Glomerular visceral epithelial cell (primary cell): ENCODE measurements around the gene TNFRSF12A.
A peak's percentile ranks its signal among the peaks of the same experiment; 100 is the strongest.

Experiments used
- DNase-seq: peaks from one replicate; pipeline ENCODE4 v3.0.0-alpha.2; 2016; ENCODE audit errors: extremely low spot score

Gene TNFRSF12A

DNA sequence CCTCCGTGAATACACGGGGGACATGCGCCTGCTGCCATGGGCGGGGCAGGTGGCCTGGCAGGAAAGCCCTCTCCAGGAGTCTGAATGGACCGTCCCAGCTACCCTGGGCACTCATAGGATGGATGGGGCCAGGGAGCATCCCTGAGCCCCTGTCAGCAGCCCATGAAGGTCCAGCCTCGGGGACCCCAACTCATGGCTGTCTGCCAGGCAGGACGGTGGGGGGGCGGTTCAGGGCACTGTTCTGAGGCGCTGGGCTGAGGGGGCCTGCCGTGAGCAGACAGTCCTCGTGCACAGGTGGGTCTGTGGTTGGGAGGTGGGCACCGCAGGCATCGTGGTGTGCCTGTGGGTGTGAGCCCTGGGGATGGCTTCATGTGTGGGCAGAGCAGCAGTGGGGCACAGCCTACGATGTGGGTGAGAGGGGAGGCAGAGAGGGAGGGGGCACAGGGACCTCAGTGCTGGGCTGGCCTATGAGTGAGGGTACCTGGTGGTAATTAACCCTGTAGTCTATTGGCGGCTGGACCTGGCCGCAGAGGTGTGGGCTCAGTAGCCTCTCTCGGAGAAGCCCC, 33.5 kb upstream of the TNFRSF12A start:
- DNase-seq: no peak

DNA sequence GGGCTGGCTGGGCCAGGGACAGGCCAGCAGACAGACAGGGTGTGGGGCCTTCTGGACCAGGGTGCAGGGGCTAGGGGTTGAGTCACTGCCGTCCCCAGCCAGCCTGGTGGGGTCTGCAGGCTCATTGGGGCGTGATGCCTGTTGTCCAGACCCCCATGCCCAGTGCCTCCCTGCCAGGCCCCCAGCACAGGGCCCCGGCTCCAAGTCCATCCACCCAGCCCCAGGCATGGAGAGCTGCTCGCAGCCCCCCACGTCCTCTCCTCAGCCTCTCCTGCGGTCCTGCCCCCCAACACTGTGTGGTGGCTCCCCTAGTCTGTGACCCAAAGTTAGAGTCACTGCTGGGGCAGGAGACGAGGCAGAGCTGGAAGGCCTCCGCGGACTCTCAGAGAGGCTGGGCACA, 32.9 kb upstream of the TNFRSF12A start:
- no peak for DNase-seq

GRCh38 chr16:2987833-2988232, 32.3 kb upstream of the TNFRSF12A start:
- DNase-seq: peak; percentile 42

GRCh38 chr16:2988590-2989099, 31.5 kb upstream of the TNFRSF12A start:
- DNase-seq: no peak

DNA sequence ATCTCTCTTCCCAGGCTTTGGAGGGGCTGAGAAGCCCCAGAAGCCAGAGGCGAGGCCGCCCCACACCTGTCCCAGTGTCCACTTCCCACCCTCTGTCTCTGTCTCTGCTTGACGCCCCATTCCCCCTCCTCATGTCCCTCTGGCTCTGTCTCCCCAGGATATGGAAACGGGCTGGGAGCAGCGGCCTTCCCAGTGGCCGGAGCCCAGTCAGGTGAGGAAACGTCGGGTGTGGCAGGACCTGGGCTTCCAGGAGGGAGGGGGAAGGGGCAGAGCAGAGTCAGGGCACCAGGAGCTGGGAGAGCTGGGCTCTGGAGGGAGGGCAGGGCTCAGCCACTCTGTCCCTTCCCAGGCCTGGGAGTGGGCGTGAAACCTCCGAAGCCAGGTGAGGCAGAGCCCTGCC, 29.3 kb upstream of the TNFRSF12A start:
- no peak for DNase-seq

DNA sequence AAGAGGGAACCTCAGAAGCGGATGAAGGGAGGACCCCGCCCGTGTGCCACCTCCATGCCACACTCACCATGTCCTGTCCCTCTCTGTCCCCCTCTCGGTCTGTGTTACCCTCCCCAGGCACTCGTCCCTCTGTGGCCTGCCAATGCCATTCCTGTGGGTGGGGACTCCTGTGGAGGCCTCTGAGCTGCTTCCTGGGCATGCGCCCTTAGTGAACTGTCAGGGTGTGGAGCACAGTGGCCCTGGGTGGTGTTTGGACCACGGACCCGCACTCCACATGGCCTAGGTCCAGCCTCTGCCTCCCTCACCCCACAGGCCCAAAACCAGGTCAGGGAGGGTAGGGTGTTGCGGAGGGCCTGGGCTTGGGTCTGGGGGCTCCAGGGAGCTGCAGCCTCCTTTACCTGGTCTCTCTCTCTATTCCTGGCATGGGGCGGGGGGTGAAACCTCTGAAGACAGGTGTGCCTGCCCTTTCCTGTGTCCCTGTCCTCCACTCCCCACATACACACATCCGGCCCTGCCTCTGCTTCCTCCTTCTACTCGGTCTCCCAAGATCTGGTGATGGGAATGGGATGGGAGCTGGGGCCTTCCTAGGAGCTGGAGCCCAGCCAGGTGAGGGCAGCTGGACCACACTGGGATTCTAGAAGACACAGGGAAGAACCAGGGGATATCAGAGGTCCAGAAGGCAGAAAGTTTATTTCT, 28.5 kb upstream of the TNFRSF12A start:
- no peak for DNase-seq

- DNase-seq: no peak
Observed at GRCh38 chr16:2992383-2993081, 27.6 kb upstream of the TNFRSF12A start.

DNA sequence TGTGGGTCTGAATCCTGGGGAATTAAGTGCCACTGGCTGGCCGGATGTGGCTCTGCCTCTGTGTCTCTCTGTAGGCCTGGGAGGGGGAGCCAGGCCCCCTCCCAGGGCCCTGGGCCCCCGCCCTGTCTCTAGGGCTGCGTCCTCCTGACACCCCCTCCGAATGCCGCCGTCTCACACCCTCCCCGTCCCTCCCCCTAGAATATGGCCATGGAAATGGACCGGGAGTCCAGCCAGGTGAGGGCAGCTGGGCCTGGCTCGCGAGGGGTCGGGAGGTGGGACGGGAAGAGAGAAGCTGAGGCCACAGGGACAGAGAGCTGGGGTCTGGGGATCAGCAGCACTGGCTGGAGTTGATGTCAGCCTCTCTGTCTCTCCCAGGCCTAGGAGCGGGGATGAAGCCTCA, 23.9 kb upstream of the TNFRSF12A start:
- no peak for DNase-seq

GRCh38 chr16:2999929-3000328, 20.2 kb upstream of the TNFRSF12A start:
- no peak for DNase-seq

- no peak for DNase-seq
Observed at GRCh38 chr16:3000540-3000939, 19.6 kb upstream of the TNFRSF12A start.

GRCh38 chr16:3001316-3001715, 18.9 kb upstream of the TNFRSF12A start:
- no peak for DNase-seq

DNA sequence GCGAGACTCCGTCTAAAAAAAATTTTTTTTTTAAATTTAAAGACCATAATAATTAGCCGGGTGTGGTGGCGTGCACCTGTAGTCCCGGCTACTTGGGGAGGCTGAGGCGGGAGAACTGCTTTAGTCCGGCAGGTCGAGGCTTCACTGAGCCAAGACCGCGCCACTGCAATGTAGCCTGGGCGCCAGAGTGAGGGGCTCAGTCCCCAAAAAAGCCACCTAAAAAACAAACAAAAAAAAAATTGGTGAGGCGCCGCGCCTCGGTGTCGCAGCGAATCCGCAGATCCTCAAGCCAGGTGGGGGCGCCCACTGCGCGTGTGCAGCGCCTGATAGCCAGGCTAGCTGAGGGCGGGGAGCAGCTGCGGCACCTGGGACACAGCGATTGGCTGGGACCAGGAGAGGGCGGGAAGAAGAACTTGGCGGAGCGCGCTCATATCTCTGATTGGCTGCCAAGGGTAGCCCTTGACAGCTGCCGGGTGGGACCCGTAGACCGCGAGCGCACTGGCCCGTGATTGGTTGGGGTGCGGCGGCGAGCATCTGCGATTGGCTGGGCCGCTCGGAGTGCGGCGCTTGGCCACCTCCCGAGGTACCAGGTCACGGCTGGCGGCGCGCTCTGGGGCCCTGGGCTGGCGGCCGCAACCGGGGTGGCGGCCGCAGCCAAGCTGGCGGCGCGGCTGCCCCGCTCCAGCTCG, 16.4 kb upstream of the TNFRSF12A start:
- DNase-seq: peak; percentile 98

DNA sequence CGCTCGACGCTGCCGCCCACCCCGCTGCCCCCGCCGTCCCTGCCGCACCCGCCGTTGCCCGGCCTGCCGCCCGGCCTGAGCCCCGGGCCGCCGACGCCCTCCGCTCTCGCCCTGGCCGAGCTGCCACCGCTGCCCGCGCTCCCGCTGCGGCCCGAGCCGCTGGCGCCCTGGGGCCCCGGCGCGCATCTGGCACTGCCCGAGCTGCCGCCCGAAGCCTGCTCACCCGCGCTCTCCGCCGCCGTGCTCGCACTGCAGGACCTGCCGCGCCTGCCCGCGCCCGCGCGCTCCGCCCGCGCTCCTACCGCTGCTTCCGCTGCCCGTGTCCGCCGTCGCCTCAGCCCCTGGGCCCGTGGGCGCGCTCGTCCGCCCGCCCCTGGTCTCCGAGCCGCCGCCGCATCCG, 15.8 kb upstream of the TNFRSF12A start:
- DNase-seq: peak; percentile 36

DNA sequence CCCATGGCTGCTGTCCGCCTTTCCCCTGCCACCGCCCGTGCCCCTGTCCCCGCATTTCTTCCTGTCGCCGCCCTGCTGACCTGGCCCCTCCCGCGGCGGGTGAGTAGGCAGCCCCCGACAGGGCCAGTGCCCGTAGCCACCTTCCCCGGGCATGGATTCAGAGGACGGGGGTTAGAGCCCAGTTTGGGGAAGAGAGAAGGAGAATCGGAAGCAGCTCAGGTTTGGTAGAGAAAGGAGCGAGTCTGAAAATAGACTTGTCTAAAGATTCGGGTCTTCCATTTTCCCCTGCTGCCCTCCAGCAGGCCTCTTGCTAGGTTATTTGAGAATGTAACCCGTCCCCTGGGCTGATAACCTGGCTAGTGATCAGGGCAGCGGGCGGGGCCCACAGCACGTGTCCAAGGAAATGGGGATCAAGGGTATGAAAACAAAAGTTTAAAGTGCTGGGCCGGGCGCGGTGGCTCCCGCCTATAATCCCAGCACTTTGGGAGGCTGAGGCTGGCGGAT, 15.3 kb upstream of the TNFRSF12A start:
- DNase-seq: peak; percentile 34

GRCh38 chr16:3007059-3007956, 12.9 kb upstream of the TNFRSF12A start:
- no peak for DNase-seq

DNA sequence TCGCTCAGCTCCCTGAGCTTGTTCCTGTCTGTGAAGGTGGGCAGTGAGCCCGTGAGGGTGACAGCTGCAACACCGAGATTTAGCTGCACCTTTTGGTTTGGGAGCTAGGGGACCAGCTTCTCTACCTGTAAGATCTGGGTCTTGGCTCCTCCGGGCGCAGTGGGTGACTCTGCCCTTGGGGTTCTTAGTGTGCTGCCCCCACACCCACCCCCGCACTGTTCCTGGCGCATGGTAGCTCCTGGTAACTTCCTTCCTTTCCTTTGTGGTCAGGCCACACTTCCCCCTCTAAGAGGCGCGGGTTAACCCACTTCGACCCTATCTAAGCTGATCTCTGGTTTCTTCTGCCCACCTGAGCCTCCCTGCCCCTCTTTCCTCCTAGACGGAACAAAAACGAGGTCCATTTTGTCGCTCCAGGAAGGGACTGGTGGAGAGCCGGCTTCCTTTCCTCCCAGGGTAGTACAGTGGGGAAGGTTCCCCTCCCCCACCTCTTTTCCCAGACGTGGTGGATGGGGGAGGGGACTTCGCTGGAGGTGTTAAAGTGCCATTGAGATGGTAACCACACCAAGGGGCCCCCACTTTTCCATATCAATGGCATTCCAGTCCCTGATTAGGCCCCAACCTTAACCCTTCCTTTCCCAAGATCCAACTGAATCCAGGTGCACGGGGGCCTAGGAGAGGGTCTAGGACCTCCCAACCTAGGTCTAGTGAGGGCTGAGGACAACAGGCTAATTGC, 12.0 kb upstream of the TNFRSF12A start:
- no peak for DNase-seq

DNA sequence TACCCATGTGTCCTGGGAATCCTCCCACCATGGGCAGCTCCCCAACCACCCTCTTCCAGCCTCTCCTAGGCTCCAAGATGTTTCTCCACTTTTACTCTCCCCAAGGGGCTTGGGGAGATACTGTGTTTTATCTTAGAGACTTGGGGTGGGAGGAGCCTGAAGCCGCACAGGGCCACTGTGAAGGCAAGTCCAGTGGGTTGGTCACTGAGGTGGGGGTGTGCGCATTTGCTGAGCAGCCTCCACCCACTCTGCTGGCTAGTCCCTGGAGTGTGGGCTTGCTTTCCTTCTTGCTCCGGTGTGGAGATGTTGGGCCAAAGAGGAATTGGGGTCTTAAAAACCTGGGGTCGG, 11.5 kb upstream of the TNFRSF12A start:
- no peak for DNase-seq

GRCh38 chr16:3009568-3010390, 10.4 kb upstream of the TNFRSF12A start:
- no peak for DNase-seq

- no peak for DNase-seq
Observed at GRCh38 chr16:3010510-3010909, 9.7 kb upstream of the TNFRSF12A start.

DNA sequence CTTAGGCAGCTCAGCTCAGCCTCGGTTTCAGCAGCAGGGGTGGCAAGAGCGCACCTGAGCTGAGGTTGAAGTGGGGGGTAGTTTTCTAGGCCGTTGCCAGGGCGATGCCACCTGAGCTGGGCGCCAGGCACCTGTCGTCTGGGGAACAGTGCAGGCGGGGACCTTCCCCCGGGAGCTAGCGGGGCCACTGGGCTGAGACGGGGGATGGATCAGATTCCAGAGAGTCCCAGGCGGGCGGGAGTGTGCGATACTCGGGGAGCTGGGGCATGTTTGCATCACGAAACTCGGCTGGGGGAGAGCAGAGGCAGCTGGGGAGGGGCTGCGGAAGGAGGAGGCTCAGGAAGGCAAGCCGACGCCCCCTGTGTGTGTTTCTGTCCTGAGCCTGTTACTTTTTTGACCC, 7.9 kb upstream of the TNFRSF12A start:
- no peak for DNase-seq
